Measurements from ENCODE around the gene ARMCX2. TPM values are rescaled to one million over a fixed set of nuclear protein-coding genes. Genes with fewer than 3 reads are reported as not detected.

The ARMCX2 gene
- polyA plus RNA-seq, 1 donor, result 150 TPM

Other genes with a start within 250 kb of the ARMCX2 start
- gene ARMCX4, start 174.4 kb downstream of the ARMCX2 start, polyA plus RNA-seq (ENCODE audit: insufficient read length), result 68.0 TPM
- gene ARMCX1, start 109.3 kb downstream of the ARMCX2 start, polyA plus RNA-seq (ENCODE audit: insufficient read length), result 93.8 TPM
- gene ARMCX6, start 41.9 kb downstream of the ARMCX2 start, polyA plus RNA-seq (ENCODE audit: insufficient read length), result 126 TPM
- gene ARMCX3, start 36.7 kb downstream of the ARMCX2 start, polyA plus RNA-seq (ENCODE audit: insufficient read length), result 175 TPM

Measured in forelimb muscle (tissue), 1 donor.